Right ventricle myocardium superior (tissue), 1 donor: ENCODE data around the gene SPG7. TPM values are rescaled to one million over a fixed set of nuclear protein-coding genes. Genes with fewer than 3 reads are reported as not detected.
A peak's percentile ranks its signal among the peaks of the same experiment; 100 is the strongest.

Experiments
- ATAC-seq: fragments of 200-7000 bp; cut with Tn5 transposase; one replicate; pipeline ENCODE4 v1.9.1; 2020; ENCODE audit warnings: mild to moderate bottlenecking; ENCODE audit not compliant: poor library complexity
- DNase-seq: peaks from one replicate; pipeline ENCODE4 v3.0.0-alpha.2; 2020
- intact Hi-C: fragments of 100-400 bp; cut with DNase I; formaldehyde crosslinking; loops from one replicate; pipeline ENCODE4 v1.11.2; 2022
- total RNA-seq: library from RNA; stranded (reverse); fragmentation: NEBNext Ultra II Directional; extraction: Animal tissue kit (Norgen Biotek cat#: 25700); gene quantifications from one replicate; pipeline ENCODE4 v1.2.1, GENCODE V29; 2021
- donor health status: DM: no; HTN: yes; CAD: no; lungs with severe emphysema.

Gene SPG7
- total RNA-seq, 1 donor from 2014 or later, result 108 TPM

GRCh38 chr16:89554343-89554742 is 46.1 kb downstream of the SPG7 start:
- intact Hi-C loops, result loop anchor here (10.0 kb wide), 1 partner anchor 220 kb away; no protein-coding TSS in a partner anchor
- no peak for ATAC-seq
- no peak for DNase-seq

DNA sequence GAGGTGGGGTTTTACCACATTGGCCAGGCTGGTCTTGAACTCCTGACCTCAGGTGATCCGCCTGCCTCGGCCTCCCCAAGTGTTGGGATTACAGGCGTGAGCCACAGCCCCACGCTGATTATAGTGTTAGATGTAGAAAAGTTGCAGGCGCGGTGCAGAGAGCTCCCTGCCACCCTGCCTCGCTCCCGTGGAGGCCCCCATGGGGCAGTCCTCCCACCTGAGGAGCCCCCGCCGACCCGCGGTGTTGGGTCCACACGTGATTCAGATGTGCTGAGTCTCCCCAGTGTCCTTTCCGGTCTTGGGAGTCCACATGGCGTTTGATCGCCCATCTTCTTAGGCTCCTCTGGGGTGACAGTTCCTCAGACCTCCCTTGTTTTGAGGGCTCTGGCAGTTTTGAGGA is 47.1 kb downstream of the SPG7 start:
- intact Hi-C loops, result loop anchor here (10.0 kb wide), 1 partner anchor 220 kb away; no protein-coding TSS in a partner anchor
- no peak for DNase-seq

GRCh38 chr16:89555780-89556179 is 47.6 kb downstream of the SPG7 start:
- no peak for ATAC-seq
- DNase-seq, result no peak
- intact Hi-C loops, result loop anchor here (10.0 kb wide), 1 partner anchor 221 kb away; no protein-coding TSS in a partner anchor

More for the DNA sequence above, 47.1 kb downstream of the SPG7 start:
- ATAC-seq, result no peak

- intact Hi-C loops, result loop anchor here (10.0 kb wide), 1 partner anchor 222 kb away; no protein-coding TSS in a partner anchor
- ATAC-seq, result peak; percentile 33
- DNase-seq, result peak; percentile 90
Measured at GRCh38 chr16:89556750-89557689, 48.8 kb downstream of the SPG7 start.

GRCh38 chr16:89557690-89558490 is 49.7 kb downstream of the SPG7 start:
- ATAC-seq (no peak), DNase-seq (no peak)
- intact Hi-C loops, result loop anchor here (10.0 kb wide), 1 partner anchor 223 kb away; no protein-coding TSS in a partner anchor

- intact Hi-C loops, result no loop called here
- DNase-seq (peak; percentile 97), ATAC-seq (peak; percentile 96)
Measured at GRCh38 chr16:89560378-89561141, 52.4 kb downstream of the SPG7 start, which contains the start of gene RPL13. TSS of gene RPL13 (plus strand) at chr16:89560682. CDS start at chr16:89560960, 278 bp downstream.

DNA sequence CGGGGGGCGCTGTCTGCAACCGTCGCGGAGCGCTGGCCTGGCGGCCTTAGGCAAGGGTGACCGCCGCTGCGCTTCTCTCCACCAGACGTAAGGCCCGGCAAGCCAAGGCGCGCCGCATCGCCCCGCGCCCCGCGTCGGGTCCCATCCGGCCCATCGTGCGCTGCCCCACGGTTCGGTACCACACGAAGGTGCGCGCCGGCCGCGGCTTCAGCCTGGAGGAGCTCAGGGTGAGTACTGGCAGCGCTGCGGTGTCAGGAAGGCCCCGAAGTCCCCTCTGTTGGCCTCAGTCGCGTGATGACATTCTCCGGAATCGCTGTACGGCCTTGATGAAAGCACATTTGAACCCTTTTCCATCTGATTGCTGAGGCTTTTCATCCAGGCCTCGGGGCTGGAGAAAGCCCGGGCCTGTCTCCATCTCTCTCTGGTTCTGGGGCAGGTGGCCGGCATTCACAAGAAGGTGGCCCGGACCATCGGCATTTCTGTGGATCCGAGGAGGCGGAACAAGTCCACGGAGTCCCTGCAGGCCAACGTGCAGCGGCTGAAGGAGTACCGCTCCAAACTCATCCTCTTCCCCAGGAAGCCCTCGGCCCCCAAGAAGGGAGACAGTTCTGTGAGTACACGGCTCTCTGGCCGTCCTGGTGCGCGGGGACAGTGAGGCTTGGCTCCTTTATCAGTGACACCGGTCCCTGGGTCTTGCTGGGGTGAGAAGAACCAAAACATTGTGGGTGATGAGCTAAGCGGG is 53.1 kb downstream of the SPG7 start:
- ATAC-seq (no peak), DNase-seq (no peak)
- intact Hi-C loops, result no loop called here

DNA sequence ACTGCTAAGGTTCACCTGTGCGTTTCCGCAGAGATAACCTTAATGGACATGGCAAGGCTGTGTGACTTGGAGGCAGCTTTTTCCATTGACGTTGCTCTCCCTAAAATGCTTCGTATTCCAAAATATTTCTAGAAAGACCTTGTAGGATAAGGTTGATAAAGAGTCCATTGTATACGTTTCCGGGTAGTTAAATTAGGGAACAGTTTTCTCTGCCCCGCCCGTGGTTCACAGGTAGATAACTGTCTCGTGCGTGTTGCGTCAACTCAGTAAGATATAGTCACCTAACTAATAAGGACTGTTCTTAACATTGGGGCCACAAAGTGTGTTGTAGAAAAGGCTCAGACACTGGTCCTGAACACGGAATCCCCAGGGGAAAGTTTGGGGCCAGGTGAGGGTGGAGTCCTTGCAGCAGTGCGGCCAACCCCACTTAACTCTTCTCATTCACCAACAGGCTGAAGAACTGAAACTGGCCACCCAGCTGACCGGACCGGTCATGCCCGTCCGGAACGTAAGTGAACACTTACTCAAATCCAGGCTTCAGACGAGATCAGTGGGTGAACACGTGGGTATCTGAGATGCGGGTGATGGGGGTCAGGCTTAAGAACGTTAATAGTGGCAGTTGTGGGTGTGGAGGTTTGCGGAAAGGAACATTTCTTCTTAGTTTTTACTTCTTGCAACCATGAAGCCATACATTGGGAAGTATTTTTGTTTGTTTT is 53.8 kb downstream of the SPG7 start:
- intact Hi-C loops, result no loop called here
- DNase-seq, result no peak
- no peak for ATAC-seq

DNA sequence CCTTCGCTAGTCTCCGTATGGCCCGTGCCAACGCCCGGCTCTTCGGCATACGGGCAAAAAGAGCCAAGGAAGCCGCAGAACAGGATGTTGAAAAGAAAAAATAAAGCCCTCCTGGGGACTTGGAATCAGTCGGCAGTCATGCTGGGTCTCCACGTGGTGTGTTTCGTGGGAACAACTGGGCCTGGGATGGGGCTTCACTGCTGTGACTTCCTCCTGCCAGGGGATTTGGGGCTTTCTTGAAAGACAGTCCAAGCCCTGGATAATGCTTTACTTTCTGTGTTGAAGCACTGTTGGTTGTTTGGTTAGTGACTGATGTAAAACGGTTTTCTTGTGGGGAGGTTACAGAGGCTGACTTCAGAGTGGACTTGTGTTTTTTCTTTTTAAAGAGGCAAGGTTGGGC is 54.7 kb downstream of the SPG7 start:
- DNase-seq, result no peak
- ATAC-seq, result no peak
- intact Hi-C loops, result no loop called here

- ATAC-seq (no peak), DNase-seq (no peak)
- intact Hi-C loops, result no loop called here
Measured at GRCh38 chr16:89563639-89564392, 55.6 kb downstream of the SPG7 start.

- intact Hi-C loops, result no loop called here
- DNase-seq (no peak), ATAC-seq (no peak)
Measured at GRCh38 chr16:89564476-89565255, 56.5 kb downstream of the SPG7 start.

- no peak for ATAC-seq
- intact Hi-C loops, result no loop called here
- DNase-seq, result no peak
Measured at GRCh38 chr16:89565256-89565505, 57.0 kb downstream of the SPG7 start.

DNA sequence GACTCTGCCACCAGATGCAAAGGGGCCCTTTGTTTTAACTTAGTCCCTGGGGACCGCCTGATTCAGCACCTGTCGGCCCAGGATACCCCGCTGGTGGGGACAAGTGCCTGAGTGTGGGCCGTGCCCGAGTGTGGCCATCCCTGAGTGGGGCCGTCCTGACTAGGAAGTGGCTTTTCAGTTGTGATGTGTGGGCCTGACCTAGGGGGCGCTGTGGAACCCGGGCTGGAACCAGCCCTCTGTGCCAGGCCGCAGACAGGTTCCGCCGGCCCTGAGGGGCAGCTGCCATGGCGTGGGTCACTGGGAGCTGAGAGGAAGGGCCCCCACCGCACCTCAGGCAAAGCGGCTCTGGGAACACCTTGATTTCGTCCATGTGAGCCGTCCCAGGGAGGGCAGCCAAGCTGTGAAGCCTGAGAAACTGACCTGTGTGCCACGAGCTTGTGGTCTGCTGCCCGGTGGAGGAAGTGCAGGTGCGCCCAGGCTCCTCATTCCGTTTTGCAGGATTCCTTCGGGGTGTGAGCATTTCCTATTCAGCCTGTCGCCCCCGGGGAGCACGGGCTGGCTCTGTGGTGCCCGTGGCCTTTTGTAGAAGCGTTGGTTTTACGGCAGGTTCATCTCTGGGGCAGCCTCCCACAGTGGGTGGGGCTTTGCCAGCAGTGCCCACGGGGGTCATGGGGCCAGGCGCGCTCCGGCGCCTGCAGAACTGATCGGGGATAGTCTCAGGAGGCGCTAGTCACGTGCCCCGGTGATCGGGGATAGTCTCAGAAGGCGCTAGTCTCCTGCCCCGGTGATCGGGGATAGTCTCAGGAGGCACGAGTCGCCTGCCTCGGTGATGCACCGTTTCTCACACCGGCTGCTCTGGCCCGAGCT is 57.5 kb downstream of the SPG7 start:
- intact Hi-C loops, result no loop called here
- peak; percentile 61 for DNase-seq

DNA sequence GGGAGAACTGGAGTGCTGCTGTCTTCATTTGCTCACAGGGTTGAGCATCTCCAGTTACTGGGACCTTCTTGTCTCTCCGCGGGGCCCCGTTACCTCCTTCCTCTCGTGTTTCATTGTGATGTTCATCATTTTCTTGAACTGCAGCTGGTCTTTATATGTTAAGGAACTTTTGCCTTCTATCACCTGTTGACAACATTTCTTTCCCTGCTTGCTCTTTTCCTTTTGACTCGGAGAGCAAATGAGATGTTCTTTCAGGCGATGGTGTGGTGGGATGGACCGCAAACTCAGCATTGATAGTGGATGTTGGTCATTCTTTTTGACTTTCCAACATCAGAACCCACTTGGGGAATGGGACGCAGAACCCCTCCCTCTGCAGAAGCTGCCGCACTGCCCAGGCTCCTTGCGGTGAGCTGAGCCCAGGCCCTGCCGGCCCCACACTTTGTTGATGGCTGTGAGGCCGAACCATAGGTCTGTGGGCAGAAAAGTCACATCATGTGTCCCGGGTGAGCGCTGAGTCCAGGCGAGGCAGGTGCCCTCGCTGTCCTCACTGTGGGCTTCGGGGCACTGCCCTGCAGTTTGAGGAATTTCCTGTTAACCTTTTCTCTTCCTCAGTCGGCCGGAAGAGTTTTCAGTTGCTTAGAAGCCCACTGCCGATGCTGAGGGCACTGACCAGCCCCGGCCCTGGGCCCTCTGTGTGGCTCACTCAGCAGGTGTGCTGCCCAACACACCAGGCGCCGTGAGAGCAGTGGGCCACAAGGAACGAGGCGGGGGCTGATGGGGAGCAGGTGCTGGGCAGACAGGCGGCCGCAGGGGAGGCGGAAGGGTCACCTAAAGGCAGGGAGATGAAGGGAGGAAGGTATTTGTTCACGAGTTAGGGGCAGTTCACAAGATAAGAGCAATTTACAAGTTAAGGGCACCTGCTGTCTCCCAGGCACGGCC is 59.7 kb downstream of the SPG7 start:
- ATAC-seq, result no peak
- no peak for DNase-seq
- intact Hi-C loops, result no loop called here

More for the DNA sequence above, 57.5 kb downstream of the SPG7 start:
- ATAC-seq, result peak; percentile 28
